Fibroblast of peridontal ligament (primary cell): ENCODE results near the gene FAM131B.

Experiments
- DNase-seq: peaks from one replicate; pipeline ENCODE4 v3.0.0-alpha.2; 2010; ENCODE audit errors: extremely low read depth

FAM131B gene

GRCh38 chr7:143382791-143383641 is 20.5 kb upstream of the FAM131B start:
- no peak for DNase-seq

GRCh38 chr7:143382126-143382790 is 19.7 kb upstream of the FAM131B start:
- DNase-seq: no peak

GRCh38 chr7:143381427-143382125 is 19.1 kb upstream of the FAM131B start:
- DNase-seq: peak; percentile 78

- peak; percentile 89 for DNase-seq
Observed at GRCh38 chr7:143380646-143381426, 18.3 kb upstream of the FAM131B start, which contains the start of gene ZYX. Gene ZYX (plus strand): TSS chr7:143381345. CDS start chr7:143381572, 227 bp downstream.

- DNase-seq: peak; percentile 91
Observed at GRCh38 chr7:143380260-143380645, 17.7 kb upstream of the FAM131B start.

GRCh38 chr7:143379611-143380259 is 17.2 kb upstream of the FAM131B start:
- no peak for DNase-seq

GRCh38 chr7:143376396-143376795 is 13.9 kb upstream of the FAM131B start:
- DNase-seq: no peak

- DNase-seq: no peak
Observed at GRCh38 chr7:143375298-143376034, 13.0 kb upstream of the FAM131B start.

- no peak for DNase-seq
Observed at GRCh38 chr7:143374561-143374960, 12.0 kb upstream of the FAM131B start.

- no peak for DNase-seq
Observed at GRCh38 chr7:143373255-143373794, 10.8 kb upstream of the FAM131B start.

GRCh38 chr7:143372070-143372469 is 9.6 kb upstream of the FAM131B start:
- DNase-seq: no peak

GRCh38 chr7:143369678-143370651 is 7.5 kb upstream of the FAM131B start:
- no peak for DNase-seq

GRCh38 chr7:143368387-143368786 is 5.9 kb upstream of the FAM131B start:
- no peak for DNase-seq

GRCh38 chr7:143367972-143368371 is 5.5 kb upstream of the FAM131B start:
- no peak for DNase-seq

- no peak for DNase-seq
Observed at GRCh38 chr7:143363016-143363937, 764 bp upstream of the FAM131B start.

GRCh38 chr7:143361552-143362130 is 872 bp downstream of the FAM131B start:
- no peak for DNase-seq

- no peak for DNase-seq
Observed at GRCh38 chr7:143360788-143361551, 1.5 kb downstream of the FAM131B start.
